Sigmoid colon (tissue), 4 donors: ENCODE data around the gene NCOR1.

Experiments used
- POLR2A ChIP-seq, 2 donors: fragments of 450-650 bp; IDR thresholded peaks; one replicate each; pipeline ENCODE4 v1.6.1; 2016; ENCODE audit warnings: antibody characterized with exemption in 2 of 2, mild to moderate bottlenecking in 2 of 2, moderate library complexity in 2 of 2
- POLR2AphosphoS5 ChIP-seq, 4 donors: sonication (generic); formaldehyde crosslinking; IDR thresholded peaks; one replicate each; pipeline ENCODE4 v1.6.1; 2017; ENCODE audit warnings: antibody characterized with exemption in 4 of 4
- TF ChIP-seq, protein P1 (sequence below), 4 experiments: fragments of 450-650 bp in 3 of 4; fragments of 200-600 bp in 1 of 4; IDR thresholded peaks; one replicate each; pipeline ENCODE4 v1.5.1; 2016 to 2019; ENCODE audit warnings: antibody characterized with exemption in 4 of 4, mild to moderate bottlenecking in 3 of 4, moderate library complexity in 2 of 4

DNA sequence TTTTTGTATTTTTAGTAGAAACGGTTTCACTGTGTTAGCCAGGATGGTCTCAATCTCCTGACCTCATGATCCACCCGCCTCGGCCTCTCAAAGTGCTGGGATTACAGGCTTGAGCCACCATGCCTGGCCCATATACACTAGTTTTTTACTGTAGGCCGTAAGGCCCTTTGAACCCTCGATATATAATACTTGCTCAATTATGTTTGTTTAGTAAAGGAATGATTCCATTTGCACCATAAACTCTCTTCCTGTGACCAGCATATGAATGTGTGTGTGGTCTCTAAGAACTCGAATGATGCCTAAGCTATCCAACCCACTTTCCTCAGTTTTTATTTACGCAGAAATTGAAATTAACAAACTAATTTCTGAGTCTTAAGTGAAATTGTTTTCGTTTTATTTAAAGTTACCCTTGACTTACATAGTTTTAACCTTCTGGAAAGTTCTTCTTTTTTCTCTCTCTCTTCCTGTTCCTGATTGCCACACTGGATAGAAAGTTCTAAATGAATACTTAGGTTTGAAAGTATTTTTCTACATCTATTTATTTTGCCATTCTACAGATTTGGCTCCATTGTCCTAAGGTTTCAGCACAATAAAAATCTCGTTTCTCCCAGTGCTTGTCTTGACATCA, 39.6 kb upstream of the NCOR1 start:
- TF ChIP-seq POLR2AphosphoS5 (IDR thresholded peaks at IDR 0.05) (no peak), POLR2A (IDR thresholded peaks at IDR 0.05) (no peak)
- TF ChIP-seq, protein P1, sequence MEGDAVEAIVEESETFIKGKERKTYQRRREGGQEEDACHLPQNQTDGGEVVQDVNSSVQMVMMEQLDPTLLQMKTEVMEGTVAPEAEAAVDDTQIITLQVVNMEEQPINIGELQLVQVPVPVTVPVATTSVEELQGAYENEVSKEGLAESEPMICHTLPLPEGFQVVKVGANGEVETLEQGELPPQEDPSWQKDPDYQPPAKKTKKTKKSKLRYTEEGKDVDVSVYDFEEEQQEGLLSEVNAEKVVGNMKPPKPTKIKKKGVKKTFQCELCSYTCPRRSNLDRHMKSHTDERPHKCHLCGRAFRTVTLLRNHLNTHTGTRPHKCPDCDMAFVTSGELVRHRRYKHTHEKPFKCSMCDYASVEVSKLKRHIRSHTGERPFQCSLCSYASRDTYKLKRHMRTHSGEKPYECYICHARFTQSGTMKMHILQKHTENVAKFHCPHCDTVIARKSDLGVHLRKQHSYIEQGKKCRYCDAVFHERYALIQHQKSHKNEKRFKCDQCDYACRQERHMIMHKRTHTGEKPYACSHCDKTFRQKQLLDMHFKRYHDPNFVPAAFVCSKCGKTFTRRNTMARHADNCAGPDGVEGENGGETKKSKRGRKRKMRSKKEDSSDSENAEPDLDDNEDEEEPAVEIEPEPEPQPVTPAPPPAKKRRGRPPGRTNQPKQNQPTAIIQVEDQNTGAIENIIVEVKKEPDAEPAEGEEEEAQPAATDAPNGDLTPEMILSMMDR (IDR thresholded peaks at IDR 0.05) = no peak
